ENCODE results near the gene ADAT2. TPM values are rescaled to one million over a fixed set of nuclear protein-coding genes. Genes with fewer than 3 reads are reported as not detected.

Gene ADAT2
- total and polyA plus RNA-seq, 2 of the 13 experiments (the other 11 are each of a cell fraction or from before 2014, with no cell fraction given) = 10.5 to 18.3 TPM

- TF ChIP-seq LRRFIP1 (CRISPR knock-in tag; conservative IDR thresholded peaks at IDR 0.05) (peak; percentile 82; the same call in 1 of the 2 replicates), ZKSCAN1 (IDR thresholded peaks at IDR 0.05; ENCODE audit: low read length) (peak; percentile 83), ZBTB7A (CRISPR knock-in tag; IDR thresholded peaks at IDR 0.05) (no peak), PAWR (CRISPR knock-in tag; IDR thresholded peaks at IDR 0.05; ENCODE audit: borderline replicate concordance) (0 out of 2 replicates have a peak, but pooled peaks have one; percentile 70), NR0B2 (CRISPR knock-in tag; IDR thresholded peaks at IDR 0.05) (peak; percentile 78; the same call in 1 of the 2 replicates), CREB1 (IDR thresholded peaks at IDR 0.05) (peak; percentile 83), CREB1 (CRISPR knock-in tag; IDR thresholded peaks at IDR 0.05) (peak; percentile 90), KDM4B (CRISPR knock-in tag; IDR thresholded peaks at IDR 0.05) (peak; percentile 99), EP300 (IDR thresholded peaks at IDR 0.05; ENCODE audit: low read depth in 2 of 2, low read length in 2 of 2) (peak; percentile 66 to 87; a peak in 3 of 4 replicates), EP300 (CRISPR knock-in tag; IDR thresholded peaks at IDR 0.05; ENCODE audit: borderline replicate concordance) (peak; percentile 81), ZMAT5 (CRISPR knock-in tag; IDR thresholded peaks at IDR 0.05; ENCODE audit: borderline replicate concordance, low read depth) (no peak), ZNF724P (CRISPR knock-in tag; IDR thresholded peaks at IDR 0.05; ENCODE audit: borderline replicate concordance) (peak; percentile 98; the same call in 1 of the 2 replicates), KMT2B (CRISPR knock-in tag; IDR thresholded peaks at IDR 0.05) (peak; percentile 100), STAG1 (CRISPR knock-in tag; IDR thresholded peaks at IDR 0.05) (peak; percentile 40), ZNF761 (CRISPR knock-in tag; conservative IDR thresholded peaks at IDR 0.05) (peak; percentile 95), ZBTB7B (CRISPR knock-in tag; IDR thresholded peaks at IDR 0.05) (peak; percentile 87; the same call in 1 of the 2 replicates), ZNF34 (CRISPR knock-in tag; IDR thresholded peaks at IDR 0.05; ENCODE audit: borderline replicate concordance) (peak; percentile 96; the same call in 1 of the 2 replicates), ZNF468 (CRISPR knock-in tag; IDR thresholded peaks at IDR 0.05) (peak; percentile 89; the same call in 1 of the 2 replicates), CREBL2 (CRISPR knock-in tag; IDR thresholded peaks at IDR 0.05; ENCODE audit: borderline replicate concordance) (no peak), GMEB2 (CRISPR knock-in tag; IDR thresholded peaks at IDR 0.05; ENCODE audit: low read depth) (peak; percentile 89), ZNF431 (CRISPR knock-in tag; IDR thresholded peaks at IDR 0.05; ENCODE audit: borderline replicate concordance, low read depth) (no peak), HDAC2 (CRISPR knock-in tag; IDR thresholded peaks at IDR 0.05) (peak; percentile 99)
- TF ChIP-seq, protein P1, sequence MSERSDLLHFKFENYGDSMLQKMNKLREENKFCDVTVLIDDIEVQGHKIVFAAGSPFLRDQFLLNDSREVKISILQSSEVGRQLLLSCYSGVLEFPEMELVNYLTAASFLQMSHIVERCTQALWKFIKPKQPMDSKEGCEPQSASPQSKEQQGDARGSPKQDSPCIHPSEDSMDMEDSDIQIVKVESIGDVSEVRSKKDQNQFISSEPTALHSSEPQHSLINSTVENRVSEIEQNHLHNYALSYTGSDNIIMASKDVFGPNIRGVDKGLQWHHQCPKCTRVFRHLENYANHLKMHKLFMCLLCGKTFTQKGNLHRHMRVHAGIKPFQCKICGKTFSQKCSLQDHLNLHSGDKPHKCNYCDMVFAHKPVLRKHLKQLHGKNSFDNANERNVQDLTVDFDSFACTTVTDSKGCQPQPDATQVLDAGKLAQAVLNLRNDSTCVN (CRISPR knock-in tag; IDR thresholded peaks at IDR 0.05; ENCODE audit: borderline replicate concordance) = peak; percentile 89
Measured at GRCh38 chr6:143450453-143451371, at the start of gene ADAT2, which contains the start of gene PEX3 (continued).
